ENCODE results near the gene MYO18A. TPM values are rescaled to one million over a fixed set of nuclear protein-coding genes. Genes with fewer than 3 reads are reported as not detected.

Gene MYO18A
- total and polyA plus RNA-seq, 2 of the 4 experiments (the other 2 are of a cell fraction), result 22.4 to 39.1 TPM

DNA sequence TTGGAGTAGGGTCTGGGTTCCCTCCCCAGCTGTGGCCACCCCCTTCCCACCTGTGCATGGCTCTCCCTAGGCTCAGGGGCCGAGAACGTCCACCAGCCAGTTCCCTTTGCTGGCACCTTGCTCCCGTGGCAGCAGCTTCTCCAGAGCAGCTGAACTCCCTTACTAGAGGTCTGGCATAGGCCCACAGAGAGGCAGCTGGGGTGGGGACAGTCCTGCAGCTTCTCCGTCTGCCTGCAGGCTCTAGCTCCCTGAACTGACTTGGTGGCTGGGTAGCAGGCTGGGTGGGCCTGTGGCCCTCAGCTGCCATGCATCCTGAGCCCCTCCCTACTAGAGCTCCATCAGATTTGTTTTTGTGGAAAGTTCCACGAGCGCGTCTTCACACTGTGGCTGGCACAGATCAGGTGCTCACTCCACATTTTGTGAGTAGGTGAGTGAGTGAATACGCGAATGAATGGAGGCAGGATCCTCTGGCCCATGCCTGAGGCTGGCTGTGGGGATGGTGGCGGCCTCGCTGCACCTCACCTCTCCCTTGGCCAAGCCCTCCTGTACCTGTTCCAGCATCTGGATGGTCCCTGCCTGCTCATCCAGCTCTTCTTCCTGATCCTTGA is 86.0 kb downstream of the MYO18A start:
- Histone ChIP-seq H3K4me3 (ENCODE audit: insufficient read depth, low read depth, low read length) (no peak overlapping the region), H3K4me2 (ENCODE audit: low read depth, low read length) (no peak overlapping the region), H3K27ac (ENCODE audit: insufficient read depth, low read length) (no peak overlapping the region), H4K91ac (ENCODE audit: insufficient read depth, low read depth, low read length) (no peak overlapping the region), H3K27me3 (ENCODE audit: control insufficient read depth, insufficient read depth, low read length) (no peaks in the 10 kb centered on the region), H3K18ac (ENCODE audit: low read depth, low read length) (no peak overlapping the region), H3K9ac (ENCODE audit: low read depth, low read length) (no peak overlapping the region), H4K20me1 (ENCODE audit: insufficient read depth, low read length) (no peaks in the 10 kb centered on the region; the same call in 1 of the 2 replicates), H4K5ac (ENCODE audit: low read depth, low read length) (no peak overlapping the region), H3K56ac (ENCODE audit: extremely low read depth, insufficient read depth, low read length) (no peak overlapping the region), H2BK20ac (ENCODE audit: low read depth, low read length) (no peak overlapping the region), H2BK5ac (ENCODE audit: low read depth, low read length, poor library complexity, severe bottlenecking) (no peak overlapping the region), H2AK9ac (replicated peaks; ENCODE audit: low read depth, low read length, poor library complexity) (peak overlapping the region; percentile 55), H4K8ac (ENCODE audit: low read depth in 2 of 2, low read length in 2 of 2) (no peak overlapping the region), H3K14ac (replicated peaks; ENCODE audit: low read depth, low read length) (no peak overlapping the region), H2BK15ac (ENCODE audit: low read depth, low read length) (no peak overlapping the region), H3K36me3 (ENCODE audit: control insufficient read depth, insufficient read depth, low read length) (peaks cover 87% of the 10 kb centered on the region), H3K9me1 (ENCODE audit: insufficient read depth, low read length) (no peaks in the 10 kb centered on the region), H3K79me1 (ENCODE audit: low read depth in 1 of 2, low read length in 2 of 2) (no peaks in the 10 kb centered on the region), H3K23ac (ENCODE audit: low read depth, low read length) (no peak overlapping the region), H3K4me1 (ENCODE audit: control insufficient read depth, insufficient read depth, low read length) (no peaks in the 10 kb centered on the region), H2AFZ (replicated peaks; ENCODE audit: low read length, poor library complexity) (no peak overlapping the region), H3K9me3 (ENCODE audit: control insufficient read depth, insufficient read depth, low read length) (no peaks in the 10 kb centered on the region), H2AK5ac (ENCODE audit: low read depth, low read length) (no peak overlapping the region), H3K4ac (ENCODE audit: low read depth, low read length) (no peak overlapping the region), H2BK120ac (ENCODE audit: low read depth, low read length) (no peak overlapping the region)
- DNase-seq (no peak), ATAC-seq (ENCODE audit: low read depth) (no peak)
- ChIA-PET CTCF (no interaction called here), POLR2A (ENCODE audit: unreplicated experiment) (no interaction called here)
- no TSS peak for BruUV-seq (replicated peaks)
- WGBS, 2 experiments (ENCODE audit: extremely low coverage in 2 of 2, insufficient read length in 1 of 2), result 93% methylated on average over 3 of the region's 11 CpGs; no CpG with 5 or more reads in 1 of the 2 experiments
- dilution Hi-C loops (cut with HindIII; ENCODE audit: low sequenced_read_pairs, unreplicated experiment) (no loop called here), in situ Hi-C loops (cut with MboI; ENCODE audit: low sequenced_read_pairs) (no loop called here), intact Hi-C loops (cut with micrococcal nuclease) (no loop called here)
- TF ChIP-seq MXI1 (IDR thresholded peaks at IDR 0.05; ENCODE audit: borderline replicate concordance, low read depth, low read length), result no peak
- TF ChIP-seq, protein P1, sequence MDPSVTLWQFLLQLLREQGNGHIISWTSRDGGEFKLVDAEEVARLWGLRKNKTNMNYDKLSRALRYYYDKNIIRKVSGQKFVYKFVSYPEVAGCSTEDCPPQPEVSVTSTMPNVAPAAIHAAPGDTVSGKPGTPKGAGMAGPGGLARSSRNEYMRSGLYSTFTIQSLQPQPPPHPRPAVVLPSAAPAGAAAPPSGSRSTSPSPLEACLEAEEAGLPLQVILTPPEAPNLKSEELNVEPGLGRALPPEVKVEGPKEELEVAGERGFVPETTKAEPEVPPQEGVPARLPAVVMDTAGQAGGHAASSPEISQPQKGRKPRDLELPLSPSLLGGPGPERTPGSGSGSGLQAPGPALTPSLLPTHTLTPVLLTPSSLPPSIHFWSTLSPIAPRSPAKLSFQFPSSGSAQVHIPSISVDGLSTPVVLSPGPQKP (IDR thresholded peaks at IDR 0.05; ENCODE audit: borderline replicate concordance, low read depth, low read length), result no peak
- no peak for TF ChIP-seq CEBPB (IDR thresholded peaks at IDR 0.05; ENCODE audit: low read depth, low read length)
- no peak for TF ChIP-seq POLR2A (IDR thresholded peaks at IDR 0.05; ENCODE audit: low read depth, low read length)
- no peak for TF ChIP-seq CHD1 (IDR thresholded peaks at IDR 0.05; ENCODE audit: low read depth, low read length)
- TF ChIP-seq SMC3 (IDR thresholded peaks at IDR 0.05; ENCODE audit: low read depth, low read length), result no peak
- no peak for TF ChIP-seq BHLHE40 (IDR thresholded peaks at IDR 0.05; ENCODE audit: low read depth, low read length)
- no peak for TF ChIP-seq MAFK (IDR thresholded peaks at IDR 0.05; ENCODE audit: low read depth, low read length)
- no peak for TF ChIP-seq MAZ (IDR thresholded peaks at IDR 0.05; ENCODE audit: borderline replicate concordance, low read depth, low read length)
- TF ChIP-seq, protein P2, sequence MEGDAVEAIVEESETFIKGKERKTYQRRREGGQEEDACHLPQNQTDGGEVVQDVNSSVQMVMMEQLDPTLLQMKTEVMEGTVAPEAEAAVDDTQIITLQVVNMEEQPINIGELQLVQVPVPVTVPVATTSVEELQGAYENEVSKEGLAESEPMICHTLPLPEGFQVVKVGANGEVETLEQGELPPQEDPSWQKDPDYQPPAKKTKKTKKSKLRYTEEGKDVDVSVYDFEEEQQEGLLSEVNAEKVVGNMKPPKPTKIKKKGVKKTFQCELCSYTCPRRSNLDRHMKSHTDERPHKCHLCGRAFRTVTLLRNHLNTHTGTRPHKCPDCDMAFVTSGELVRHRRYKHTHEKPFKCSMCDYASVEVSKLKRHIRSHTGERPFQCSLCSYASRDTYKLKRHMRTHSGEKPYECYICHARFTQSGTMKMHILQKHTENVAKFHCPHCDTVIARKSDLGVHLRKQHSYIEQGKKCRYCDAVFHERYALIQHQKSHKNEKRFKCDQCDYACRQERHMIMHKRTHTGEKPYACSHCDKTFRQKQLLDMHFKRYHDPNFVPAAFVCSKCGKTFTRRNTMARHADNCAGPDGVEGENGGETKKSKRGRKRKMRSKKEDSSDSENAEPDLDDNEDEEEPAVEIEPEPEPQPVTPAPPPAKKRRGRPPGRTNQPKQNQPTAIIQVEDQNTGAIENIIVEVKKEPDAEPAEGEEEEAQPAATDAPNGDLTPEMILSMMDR (conservative IDR thresholded peaks at IDR 0.05; ENCODE audit: low read depth, low read length), result no peak
- no peak for TF ChIP-seq RCOR1 (IDR thresholded peaks at IDR 0.05; ENCODE audit: insufficient replicate concordance, low read length)
- no peak for TF ChIP-seq FOS (IDR thresholded peaks at IDR 0.05; ENCODE audit: low read depth, low read length)
- no peak for TF ChIP-seq RFX5 (IDR thresholded peaks at IDR 0.05; ENCODE audit: low read depth, low read length)
- TF ChIP-seq RAD21 (IDR thresholded peaks at IDR 0.05; ENCODE audit: low read length), result no peak

All from IMR-90 (cell line).